NCI-H446 (cell line): Measurements from ENCODE around the gene ABCA5.
"Not testable (repeated sequence)": the region's sequence is repeated elsewhere in the genome, so short reads cannot be mapped to it uniquely, and the experiment has no call there.

Source experiments
- DNase-seq, 2 experiments: peaks; one replicate each; lab custom pipeline; 2025; lab: John Stamatoyannopoulos, UW

The ABCA5 gene

DNA sequence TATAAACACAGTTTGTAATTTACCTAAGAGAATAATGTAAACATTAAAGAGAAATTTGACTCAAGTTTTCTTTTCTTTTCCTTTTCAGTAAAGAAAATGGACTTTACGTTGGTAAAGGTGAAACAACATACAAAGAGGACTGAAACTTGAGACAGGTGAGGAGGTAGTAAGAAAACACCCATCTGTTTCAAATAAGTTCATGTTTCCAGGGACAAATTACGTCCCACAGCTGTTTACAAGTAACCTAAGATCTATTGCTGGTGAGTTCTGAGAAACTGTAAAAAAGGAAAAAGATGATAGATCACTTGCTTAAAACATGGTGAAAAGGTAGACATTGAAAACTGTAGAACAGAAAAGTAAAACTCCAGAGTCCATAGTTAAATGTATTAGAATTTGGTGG, 4.8 kb upstream of the ABCA5 start:
- no peak for DNase-seq

DNA sequence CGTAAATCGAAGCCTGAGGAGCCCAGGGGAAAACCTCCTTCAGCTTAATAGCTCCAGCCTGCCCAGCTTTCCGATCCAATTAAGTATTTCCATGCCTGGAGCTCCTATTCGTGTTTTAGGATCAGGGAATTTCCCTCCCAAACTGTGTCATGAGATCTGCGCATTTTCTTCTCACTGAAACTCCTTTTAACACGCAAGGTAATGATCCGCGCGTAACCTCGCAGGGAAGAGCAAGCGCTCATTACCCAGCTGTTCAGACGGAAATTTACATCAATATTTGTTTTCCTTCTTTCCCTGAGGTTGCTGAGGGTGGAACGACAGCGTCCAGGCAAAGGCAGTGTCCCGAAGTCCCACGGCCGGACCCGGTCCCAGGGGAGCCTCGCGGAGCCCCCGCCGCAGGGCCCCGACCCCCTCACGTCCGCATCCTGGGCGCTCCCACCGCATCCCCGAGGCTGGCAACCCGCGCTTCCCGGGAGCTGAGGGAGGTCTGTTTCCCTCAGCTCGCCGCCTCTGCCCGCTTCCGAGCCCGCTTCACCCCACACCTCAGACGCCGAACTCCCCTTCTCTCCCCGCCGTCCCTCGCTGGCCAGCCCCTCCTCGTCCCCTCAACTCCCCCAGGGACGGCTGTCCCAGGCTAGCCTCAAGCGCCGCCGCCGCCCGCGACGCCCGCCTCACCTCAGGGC, 415 bp downstream of the ABCA5 start:
- peak in 1 of 2 experiments; percentile 16 for DNase-seq

DNA sequence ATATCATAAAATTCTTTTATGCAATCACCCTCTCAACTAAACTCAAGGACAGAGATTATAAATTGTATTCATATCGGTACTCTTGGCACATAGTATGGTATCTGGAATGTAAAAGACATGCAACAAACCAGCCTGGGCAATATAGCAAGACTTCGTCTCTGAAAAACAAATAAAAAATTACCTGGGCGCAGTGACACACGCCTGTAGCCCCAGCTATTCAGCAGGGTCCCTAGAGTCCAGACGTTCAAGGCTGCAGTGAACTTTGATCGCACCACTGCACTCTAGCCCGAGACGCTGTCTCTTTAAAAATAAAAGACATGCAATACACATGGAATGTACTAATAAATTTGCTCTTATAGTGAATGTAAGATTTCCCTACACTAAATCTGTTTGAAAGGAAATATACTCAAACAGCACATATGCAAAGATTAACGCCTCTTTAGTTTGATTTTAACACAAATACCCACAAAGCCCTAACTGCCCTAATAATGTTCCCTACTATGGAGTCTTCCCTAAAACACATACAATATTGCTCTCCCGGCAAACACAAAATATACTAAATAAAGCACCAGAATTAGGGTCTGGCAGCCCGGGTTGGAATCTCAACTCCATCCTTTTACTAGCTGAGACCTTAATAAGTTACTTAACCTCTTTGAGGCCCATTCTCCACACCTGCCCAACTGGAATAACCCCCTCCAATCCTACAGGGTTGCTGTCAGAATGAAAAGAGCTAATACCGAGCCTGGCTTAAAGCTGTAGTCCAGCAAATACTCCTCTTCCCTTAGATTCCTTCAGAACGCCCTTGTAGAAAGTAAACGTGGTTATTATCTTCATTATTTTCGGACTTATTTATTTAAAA, 1.2 kb downstream of the ABCA5 start:
- DNase-seq = no peak

DNA sequence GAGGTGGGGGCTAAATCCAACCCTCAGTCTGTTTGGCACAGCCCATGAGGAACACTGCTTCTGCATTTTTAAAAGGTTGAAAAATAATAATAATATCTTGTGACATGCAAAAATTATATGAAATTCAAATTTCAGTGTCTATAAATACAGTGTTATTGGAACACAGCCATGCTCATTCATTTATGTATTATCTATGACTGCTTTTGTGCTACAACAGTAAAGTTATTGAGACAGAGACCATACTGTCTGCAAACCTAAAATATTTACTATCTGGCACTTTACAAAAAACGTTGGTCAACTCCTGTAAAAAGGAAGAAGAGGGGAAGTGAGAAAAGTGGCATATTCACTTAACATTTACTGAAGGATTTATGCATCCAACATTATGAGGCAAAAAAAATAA, 3.1 kb downstream of the ABCA5 start:
- DNase-seq = no peak

DNA sequence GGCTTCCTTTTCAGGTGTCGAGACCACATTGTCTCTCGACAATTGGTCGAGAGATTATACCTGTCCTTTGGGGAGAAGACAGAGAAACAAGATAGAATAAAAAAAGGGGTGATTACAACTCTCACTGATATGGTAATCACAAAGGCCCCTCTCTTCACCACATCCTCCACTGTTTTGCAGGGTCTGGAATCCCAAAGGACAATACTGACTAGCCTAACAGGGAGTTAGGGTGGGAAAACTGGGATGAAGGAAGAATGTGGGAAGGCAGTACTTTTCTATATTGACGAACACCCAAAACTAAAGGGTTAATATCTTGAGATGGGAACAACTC, 6.1 kb downstream of the ABCA5 start:
- no peak for DNase-seq

DNA sequence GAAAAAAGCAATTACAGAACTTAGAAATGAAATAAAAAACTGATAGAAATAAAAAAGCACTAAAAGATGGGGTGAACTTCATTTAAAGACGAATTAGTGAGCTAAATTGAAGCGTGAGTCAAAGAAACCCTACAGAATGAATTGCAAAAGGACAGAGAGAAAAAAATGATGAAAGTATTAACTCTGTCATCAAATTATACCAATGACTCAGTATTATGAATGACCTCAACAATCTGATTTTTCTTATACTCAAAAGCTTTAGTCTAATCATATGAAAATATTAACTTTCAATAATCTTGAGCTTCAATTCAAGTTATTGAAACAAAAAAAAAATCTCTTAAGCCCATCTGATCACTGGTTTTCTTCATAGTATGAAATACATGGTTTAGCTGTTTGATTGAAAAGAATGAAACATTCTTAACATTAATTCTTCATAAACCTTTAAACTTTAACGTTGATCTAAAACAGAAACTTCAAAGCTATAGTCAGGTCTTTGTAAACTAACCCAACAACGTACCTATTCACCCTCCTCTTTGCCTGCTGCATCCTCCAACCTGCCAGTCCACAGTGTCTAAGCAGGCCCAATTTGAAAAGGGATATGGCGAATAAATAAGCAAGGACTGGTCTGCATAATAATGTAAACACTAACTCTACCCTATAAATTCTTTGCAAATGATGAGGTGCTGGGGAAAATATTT, 6.6 kb downstream of the ABCA5 start:
- DNase-seq = no peak

DNA sequence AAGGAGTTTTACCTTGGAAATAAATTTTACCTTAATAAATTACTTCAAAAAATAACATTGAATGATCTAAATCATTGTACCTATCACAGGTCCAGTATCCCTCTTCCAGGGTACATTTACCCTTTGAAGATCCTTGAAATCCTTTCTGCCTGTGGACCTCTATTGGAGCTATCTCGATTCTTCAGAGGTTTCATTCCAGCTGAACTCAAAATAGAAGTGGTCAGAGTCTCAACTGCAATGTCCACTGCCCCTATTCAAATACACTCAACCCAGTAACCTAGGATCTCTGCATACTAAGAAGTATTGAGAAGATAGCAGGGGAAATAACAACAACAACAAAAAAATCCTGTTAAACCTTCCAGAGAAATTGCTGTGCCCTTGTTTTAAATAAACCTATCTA, 9.3 kb downstream of the ABCA5 start:
- DNase-seq = no peak

DNA sequence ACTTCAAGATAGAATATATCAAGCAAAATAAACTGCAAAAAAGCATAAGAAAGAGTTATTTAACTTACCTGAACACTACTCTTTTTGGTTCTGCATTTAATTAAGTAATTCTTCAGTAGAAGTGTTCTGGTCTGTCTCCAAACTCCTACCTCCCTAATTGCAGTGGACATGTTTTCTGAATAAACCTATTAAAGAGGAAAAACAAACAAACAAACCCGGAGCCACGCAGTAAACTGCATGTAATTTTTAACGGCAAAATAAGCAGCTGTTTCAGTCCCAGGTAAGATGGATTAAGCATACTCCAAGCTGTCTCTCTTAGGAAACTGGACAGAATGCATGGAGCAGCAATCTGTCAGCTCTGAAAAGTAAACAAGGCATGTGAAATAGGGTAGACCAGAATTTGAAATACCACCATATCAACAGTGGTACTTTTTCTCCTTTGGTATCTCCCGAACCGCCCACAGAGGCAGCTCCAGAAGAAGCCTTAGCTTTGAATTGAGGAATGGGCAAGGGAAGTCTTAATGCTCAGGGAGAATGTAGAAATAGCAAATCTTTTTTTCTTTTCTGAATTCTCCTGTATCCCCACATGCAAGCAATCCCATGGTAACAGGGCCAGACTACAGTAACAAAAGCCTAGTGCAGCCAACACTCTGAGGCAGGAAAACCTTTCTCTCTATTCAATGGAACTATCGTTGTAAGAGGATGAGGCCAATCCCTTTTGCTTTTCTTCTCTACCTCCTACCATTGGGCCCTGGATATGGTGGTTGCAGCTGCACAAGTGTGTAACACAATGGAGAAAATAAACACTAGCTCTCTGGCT, 12.5 kb downstream of the ABCA5 start:
- DNase-seq = no peak

DNA sequence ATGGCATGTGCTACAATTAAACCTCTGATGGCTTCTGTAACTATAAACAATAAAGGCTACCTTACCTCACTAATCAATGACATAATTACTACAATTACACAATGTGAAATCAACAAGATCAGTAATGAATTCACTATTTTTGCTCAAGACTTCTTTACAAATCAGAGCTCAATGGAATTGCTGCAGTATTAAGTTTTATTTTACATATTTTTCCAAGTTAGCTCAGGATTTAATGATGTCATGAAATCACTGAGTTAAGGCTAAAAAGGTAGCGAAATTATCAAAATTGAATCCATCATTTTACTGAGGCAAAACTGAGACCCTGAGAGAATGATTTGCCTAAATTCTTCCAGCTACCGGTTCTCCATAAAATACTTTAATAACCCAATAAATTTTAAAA, 21.8 kb downstream of the ABCA5 start:
- no peak for DNase-seq

DNA sequence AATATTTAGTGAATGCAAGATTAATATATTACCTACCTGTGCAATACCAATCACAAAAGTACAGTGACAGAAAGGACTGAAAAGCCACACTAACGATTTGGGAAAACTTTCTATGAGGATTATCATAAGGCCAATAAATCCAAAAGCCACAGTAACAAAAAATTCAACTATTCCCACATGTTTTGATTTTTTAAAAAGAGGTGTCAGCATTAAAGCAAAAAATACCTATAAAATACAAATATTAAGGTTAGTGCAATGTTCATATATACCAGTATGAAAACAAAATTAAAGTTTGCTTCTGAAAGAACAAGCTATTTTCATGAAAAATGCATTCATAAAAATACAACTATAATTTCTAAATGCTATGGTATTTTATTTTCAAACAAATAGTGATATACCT, 24.3 kb downstream of the ABCA5 start:
- DNase-seq = no peak

DNA sequence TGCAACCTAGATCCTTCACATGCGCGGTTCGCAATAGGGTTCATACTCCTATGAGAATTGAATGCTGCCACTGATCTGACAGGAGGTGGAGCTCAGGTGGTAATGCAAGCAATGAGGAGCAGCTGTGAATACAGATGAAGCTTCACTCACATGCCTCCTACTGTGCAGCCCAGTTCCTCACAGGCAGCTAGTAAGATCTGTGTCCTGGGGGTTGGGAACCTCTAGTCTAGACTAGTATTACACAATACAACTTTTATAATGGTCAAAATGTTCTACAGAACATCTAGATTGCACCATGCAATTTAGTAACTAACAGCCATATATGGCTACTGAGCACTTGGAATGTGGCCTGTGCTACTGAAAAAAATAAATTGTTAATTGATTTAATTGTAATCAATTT, 26.7 kb downstream of the ABCA5 start:
- no peak for DNase-seq

DNA sequence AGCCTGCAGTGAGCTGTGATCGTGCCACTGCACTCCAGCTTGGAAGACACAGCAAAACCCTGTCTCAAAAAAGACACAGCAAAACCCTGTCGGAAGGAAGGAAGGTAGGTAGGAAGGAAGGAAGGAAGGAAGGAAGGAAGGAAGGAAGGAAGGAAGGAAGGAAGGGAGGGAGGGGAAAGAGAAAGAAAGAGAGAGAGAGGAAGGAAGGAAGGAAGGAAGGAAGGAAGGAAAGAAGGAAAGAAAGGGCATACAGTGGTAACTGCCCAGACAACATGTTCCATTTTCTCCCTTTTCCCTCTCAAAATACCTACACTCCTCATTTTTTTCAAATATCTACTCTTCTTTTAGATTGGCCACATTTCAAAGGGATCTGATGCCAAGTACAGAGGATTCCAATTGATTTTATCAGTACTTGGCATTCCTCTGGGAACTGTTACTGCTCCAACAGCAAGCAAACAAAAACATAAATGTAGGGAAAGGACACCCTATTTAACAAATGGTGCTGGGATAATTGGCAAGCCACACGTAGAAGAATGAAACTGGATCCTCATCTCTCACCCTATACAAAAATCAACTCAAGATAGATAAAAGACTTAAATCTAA, 28.7 kb downstream of the ABCA5 start:
- DNase-seq = not testable (repeated sequence)

DNA sequence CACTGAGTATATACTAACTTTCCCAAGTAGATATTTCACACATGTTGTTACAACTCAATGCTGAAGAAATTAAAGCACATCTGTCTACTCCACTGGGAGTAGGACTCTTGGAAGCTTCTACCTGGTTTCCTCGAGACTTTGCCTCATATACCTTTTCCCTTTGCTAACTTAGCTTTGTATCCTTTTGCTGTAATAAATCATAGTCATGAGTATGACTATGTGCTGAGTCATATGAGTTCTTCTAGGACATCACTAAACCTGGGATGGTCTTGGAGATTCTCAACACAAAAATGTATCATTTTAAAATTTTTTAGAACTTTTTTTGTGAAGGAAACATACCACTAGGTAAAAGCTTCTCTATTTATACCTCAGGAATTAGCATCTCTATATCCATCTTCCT, 39.8 kb downstream of the ABCA5 start:
- DNase-seq = no peak

DNA sequence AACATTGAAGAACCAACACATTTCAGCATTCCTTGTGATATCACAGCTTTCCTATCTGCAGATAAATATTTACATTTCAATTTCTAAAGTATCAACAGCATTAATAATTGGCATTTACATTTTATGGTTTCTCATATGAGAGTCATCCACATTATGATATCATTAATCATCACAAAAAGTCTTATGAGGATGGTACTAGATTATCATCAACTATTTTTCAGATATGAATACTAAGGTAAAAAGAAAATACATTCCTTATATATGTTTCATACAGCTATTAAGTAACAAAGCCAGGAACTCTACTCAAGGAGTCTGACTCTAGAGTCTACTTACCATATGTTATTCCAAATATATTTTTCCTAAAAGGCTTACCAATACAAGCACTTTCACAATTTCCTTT, 40.7 kb downstream of the ABCA5 start:
- DNase-seq = no peak

DNA sequence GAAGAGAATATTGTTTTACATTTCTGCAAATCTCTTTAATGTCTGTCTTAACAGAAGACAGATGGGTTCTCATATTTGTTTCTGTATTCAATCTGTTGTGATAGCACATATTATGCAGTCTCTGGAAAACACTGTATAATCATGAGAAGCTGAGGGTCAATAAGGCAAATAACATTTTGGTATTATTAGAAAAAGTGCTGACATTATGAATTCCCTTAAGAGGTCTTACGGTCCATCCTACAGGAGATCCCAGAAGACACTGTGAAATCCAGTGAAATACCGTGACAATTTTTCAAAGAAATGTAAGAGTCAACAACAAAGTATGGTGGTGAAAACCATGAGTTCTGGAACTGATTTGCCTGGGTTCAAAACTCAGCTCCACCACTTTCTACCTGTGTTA, 42.3 kb downstream of the ABCA5 start:
- DNase-seq = no peak

DNA sequence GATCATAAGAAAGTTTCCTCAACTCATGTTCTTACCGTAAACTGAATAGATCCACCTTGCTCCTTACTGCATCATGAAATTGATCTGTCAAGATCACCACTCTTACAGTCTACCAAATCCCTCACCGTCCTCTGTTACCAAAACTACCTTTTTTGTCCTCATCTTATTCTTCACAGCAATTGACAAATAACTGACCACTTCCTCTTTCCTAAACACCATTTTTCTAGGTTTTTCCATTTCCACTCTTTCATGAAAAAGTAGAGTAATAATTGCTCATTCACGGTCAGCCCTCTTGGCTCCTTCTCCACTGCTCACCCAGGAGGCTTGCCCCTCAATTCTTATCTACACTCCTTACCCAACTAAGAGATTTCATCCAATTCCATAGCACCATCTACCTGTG, 44.9 kb downstream of the ABCA5 start:
- DNase-seq = no peak

DNA sequence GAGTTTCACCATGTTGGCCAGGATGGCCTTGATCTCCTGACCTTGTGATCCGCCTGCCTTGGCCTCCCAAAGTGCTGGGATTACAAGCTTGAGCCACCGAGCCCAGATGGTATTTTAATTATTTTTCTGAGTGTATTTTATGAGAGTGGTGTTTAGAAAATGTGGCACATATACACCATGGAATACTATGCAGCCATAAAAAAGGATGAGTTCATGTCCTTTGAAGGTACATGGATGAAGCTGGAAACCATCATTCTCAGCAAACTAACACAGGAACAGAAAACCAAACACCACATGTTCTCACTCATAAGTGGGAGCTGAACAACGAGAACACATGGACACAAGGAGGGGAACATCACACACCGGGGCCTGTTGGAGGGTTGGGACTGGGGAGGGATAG, 50.7 kb downstream of the ABCA5 start:
- DNase-seq = not testable (repeated sequence)

DNA sequence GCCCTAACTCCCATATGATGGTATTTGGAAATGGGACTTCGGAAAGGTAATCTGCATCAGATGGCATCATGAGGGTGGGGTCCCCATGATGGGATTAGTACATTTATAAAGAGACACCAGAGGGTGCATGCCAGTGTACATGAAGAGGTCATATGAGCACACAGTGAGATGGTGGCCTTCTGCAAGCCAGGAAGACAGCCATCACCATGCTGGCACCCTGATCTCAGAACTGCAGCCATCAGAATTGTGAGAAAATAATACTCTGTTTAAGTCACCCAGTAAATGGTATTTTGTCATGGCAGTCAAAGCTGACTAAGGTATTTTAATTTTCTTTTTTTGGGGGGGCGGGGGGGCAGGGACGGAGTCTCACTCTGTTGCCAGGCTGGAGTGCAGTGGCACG, 51.2 kb downstream of the ABCA5 start:
- no peak for DNase-seq

DNA sequence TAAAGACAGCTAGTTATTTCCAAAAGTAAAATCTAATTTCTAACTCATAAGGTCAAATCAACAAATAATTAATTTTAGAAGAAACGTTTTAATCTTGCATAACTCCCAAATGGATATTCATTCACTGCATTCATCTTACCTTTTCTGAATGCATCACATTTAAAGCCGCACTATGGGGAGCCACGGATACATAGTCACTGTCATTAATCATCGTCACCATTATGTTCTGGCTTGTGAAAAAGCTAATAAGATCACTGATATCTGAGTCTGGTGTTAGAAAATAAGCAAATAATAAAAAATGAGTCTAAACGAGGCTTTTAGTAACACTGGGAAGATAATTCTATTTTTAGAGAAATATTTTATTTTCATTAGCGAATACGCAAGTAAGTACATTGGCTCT, 55.9 kb downstream of the ABCA5 start:
- no peak for DNase-seq

DNA sequence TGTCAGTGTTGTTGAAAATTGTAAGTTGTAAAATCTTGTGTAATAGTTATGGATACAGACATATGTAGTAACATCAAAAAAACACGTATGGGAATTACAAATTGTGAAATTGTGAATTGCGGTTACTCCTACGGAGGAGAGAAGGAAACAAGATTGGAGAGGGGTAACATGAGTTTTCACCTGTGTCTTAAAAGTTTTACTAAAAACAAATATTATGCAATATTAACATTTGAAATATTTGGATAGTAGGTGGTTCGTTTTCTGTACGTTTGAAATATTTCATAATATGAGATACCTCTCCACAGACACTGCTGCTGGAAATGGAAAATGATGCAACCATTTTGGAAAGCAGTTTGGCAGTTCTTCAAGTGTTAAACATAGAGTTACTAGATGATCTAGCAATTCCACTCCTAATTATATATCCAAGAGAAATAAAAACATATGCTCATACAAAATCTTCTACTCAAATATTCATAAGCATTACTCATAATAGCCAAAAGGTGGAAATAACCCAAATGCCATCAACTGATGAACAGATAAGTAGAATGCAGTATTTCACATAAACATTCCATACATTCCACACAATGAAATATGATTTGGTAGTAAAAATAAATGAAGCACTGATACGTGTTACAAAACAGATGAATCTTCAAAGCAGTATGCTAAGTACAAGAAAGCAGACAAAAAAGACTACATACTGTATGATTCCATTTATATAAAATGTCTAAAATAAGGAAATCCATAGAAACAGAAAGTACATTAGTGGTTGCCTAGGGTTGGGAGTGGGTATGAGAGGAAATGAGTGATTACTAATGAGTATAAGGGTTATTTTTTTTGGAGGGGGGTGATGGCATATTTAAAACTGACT, 57.6 kb downstream of the ABCA5 start:
- peak in 1 of 2 experiments; percentile 6 for DNase-seq

DNA sequence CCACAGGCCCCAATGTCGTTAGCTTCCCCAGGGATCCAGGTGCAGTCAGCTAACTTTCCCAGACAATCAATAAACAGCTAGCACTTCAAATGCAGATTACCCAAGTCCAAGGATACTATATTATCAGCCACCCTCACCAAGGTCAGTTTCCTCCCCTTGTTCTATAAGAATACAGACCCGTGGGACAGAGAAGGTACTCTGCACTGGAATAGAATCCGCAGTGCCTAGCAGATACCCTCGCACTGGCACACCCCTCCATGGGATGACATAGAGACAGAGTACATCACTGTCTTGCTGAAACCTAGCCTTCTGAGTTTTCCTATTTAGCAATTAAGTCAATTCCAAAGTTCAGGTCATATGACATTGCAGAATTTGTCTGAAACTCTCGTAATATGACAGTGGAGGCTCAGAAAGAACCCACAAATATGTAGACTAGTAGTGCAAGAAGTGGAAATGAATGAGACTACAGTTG, 58.4 kb downstream of the ABCA5 start:
- no peak for DNase-seq
